KMS-11 (cell line): ENCODE measurements around the gene TRDN.

Experiments
- H2AFZ ChIP-seq: fragments of 200-600 bp; sonication (generic); 2 replicates; pipeline ENCODE4 v1.6.1; 2016; ENCODE audit warnings: antibody characterized with exemption, mixed run types, low read depth
- H3K27ac ChIP-seq: fragments of 200-600 bp; sonication (generic); 2 replicates; pipeline ENCODE4 v1.6.1; 2016; ENCODE audit warnings: mild to moderate bottlenecking, mixed run types
- H3K27me3 ChIP-seq: fragments of 200-600 bp; sonication (generic); 2 replicates; pipeline ENCODE4 v1.6.1; 2017; ENCODE audit warnings: mild to moderate bottlenecking, low read depth, mixed run types, moderate library complexity; ENCODE audit not compliant: insufficient read depth
- H3K36me3 ChIP-seq: fragments of 200-600 bp; sonication (generic); 2 replicates; pipeline ENCODE4 v1.6.1; 2017; ENCODE audit warnings: mild to moderate bottlenecking, mixed run types; ENCODE audit not compliant: insufficient read depth
- H3K4me1 ChIP-seq: fragments of 200-600 bp; sonication (generic); 2 replicates; pipeline ENCODE4 v1.6.1; 2016; ENCODE audit warnings: mild to moderate bottlenecking, low read depth, mixed run types; ENCODE audit not compliant: poor library complexity, severe bottlenecking
- H3K4me2 ChIP-seq: fragments of 200-600 bp; sonication (generic); 2 replicates; pipeline ENCODE4 v1.7.0; 2016; ENCODE audit warnings: mild to moderate bottlenecking, mixed run types
- H3K4me3 ChIP-seq: fragments of 200-600 bp; sonication (generic); IDR thresholded peaks from 2 replicates; pipeline ENCODE4 v1.6.1; 2017; ENCODE audit warnings: low read depth, low read length, mixed read lengths; ENCODE audit not compliant: insufficient read depth
- H3K79me2 ChIP-seq: fragments of 200-600 bp; sonication (generic); 2 replicates; pipeline ENCODE4 v1.6.1; 2016; ENCODE audit warnings: low read depth, mixed run types; ENCODE audit not compliant: insufficient read depth
- H3K9ac ChIP-seq: fragments of 200-600 bp; sonication (generic); 2 replicates; pipeline ENCODE4 v1.6.1; 2016; ENCODE audit warnings: mild to moderate bottlenecking, mixed run types
- H4K20me1 ChIP-seq: fragments of 200-600 bp; sonication (generic); 2 replicates; pipeline ENCODE4 v1.6.1; 2016; ENCODE audit warnings: mild to moderate bottlenecking, mixed run types; ENCODE audit not compliant: insufficient read depth
- CTCF ChIP-seq: fragments of 200-600 bp; sonication (generic); conservative IDR thresholded peaks from 2 replicates; pipeline ENCODE4 v1.6.1; 2017; ENCODE audit warnings: low read depth, mild to moderate bottlenecking, antibody characterized with exemption, low read length, moderate library complexity, mixed read lengths

Gene TRDN

GRCh38 chr6:123638865-123639264 is 2.1 kb upstream of the TRDN start:
- Histone ChIP-seq H3K27ac (no peak overlapping the region), H3K4me2 (no peak overlapping the region), H3K79me2 (no peaks in the 10 kb centered on the region), H3K27me3 (no peaks in the 10 kb centered on the region), H4K20me1 (no peaks in the 10 kb centered on the region), H3K4me3 (no peak overlapping the region), H2AFZ (no peak overlapping the region), H3K9ac (no peak overlapping the region), H3K4me1 (peaks cover 8% of the 10 kb centered on the region), H3K36me3 (no peaks in the 10 kb centered on the region)
- TF ChIP-seq CTCF, result no peak

- H3K4me2 ChIP-seq, result no peak overlapping the region
- H2AFZ ChIP-seq, result no peak overlapping the region
- H3K27me3 ChIP-seq, result no peaks in the 10 kb centered on the region
- H3K79me2 ChIP-seq, result no peaks in the 10 kb centered on the region
- H4K20me1 ChIP-seq, result no peaks in the 10 kb centered on the region
- peaks cover 8% of the 10 kb centered on the region for H3K4me1 ChIP-seq
- H3K36me3 ChIP-seq, result no peaks in the 10 kb centered on the region
- no peak overlapping the region for H3K9ac ChIP-seq
- H3K27ac ChIP-seq, result no peak overlapping the region
- no peak for TF ChIP-seq CTCF
- no peak overlapping the region for H3K4me3 ChIP-seq
These were observed 468 bp downstream of the TRDN start for GRCh38 chr6:123636282-123636681.

- Histone ChIP-seq H3K4me2 (no peak overlapping the region), H3K79me2 (no peaks in the 10 kb centered on the region), H4K20me1 (no peaks in the 10 kb centered on the region), H3K36me3 (no peaks in the 10 kb centered on the region), H3K4me1 (peaks cover 8% of the 10 kb centered on the region), H2AFZ (no peak overlapping the region), H3K27ac (no peak overlapping the region), H3K27me3 (no peaks in the 10 kb centered on the region), H3K4me3 (no peak overlapping the region), H3K9ac (no peak overlapping the region)
- TF ChIP-seq CTCF, result no peak
These were observed 1.2 kb downstream of the TRDN start for GRCh38 chr6:123635567-123635966.

- TF ChIP-seq CTCF, result no peak
These were observed 1.6 kb downstream of the TRDN start for GRCh38 chr6:123635144-123635543.

More at GRCh38 chr6:123635144-123635543, 1.6 kb downstream of the TRDN start:
- Histone ChIP-seq H2AFZ (no peak overlapping the region), H3K9ac (no peak overlapping the region), H3K4me1 (peaks cover 8% of the 10 kb centered on the region), H3K36me3 (no peaks in the 10 kb centered on the region), H3K27ac (no peak overlapping the region), H3K4me3 (no peak overlapping the region), H3K79me2 (no peaks in the 10 kb centered on the region), H3K27me3 (no peaks in the 10 kb centered on the region), H4K20me1 (no peaks in the 10 kb centered on the region), H3K4me2 (no peak overlapping the region)
